Measurements from ENCODE around the gene SHISA8.

GRCh38 chr22:41929418-41929810 lies 14.5 kb upstream of the SHISA8 start:
- no peak for TF ChIP-seq SIN3A (IDR thresholded peaks at IDR 0.05; ENCODE audit: borderline replicate concordance, insufficient read depth, low read length)
- TF ChIP-seq POLR2AphosphoS5 (IDR thresholded peaks at IDR 0.05; ENCODE audit: low read depth, low read length), result no peak
- no peak for TF ChIP-seq REST (IDR thresholded peaks at IDR 0.05; ENCODE audit: insufficient read depth in 1 of 2, low read depth in 2 of 2, low read length in 2 of 2)

Data from PFSK-1 (cell line).